Muscle of leg (tissue), 11 donors: ENCODE results near the gene CPNE2. TPM values are rescaled to one million over a fixed set of nuclear protein-coding genes. Genes with fewer than 3 reads are reported as not detected.

Source experiments
- DNase-seq: peaks from one replicate; pipeline ENCODE4 v3.0.0; 2013
- H3K27ac ChIP-seq: one replicate; pipeline ENCODE4 v1.5.1; 2013; ENCODE audit warnings: mild to moderate bottlenecking, low read length, control low read depth
- H3K27me3 ChIP-seq: one replicate; pipeline ENCODE4 v1.6.1; 2013; ENCODE audit warnings: low read length; ENCODE audit not compliant: control insufficient read depth, insufficient read depth
- H3K36me3 ChIP-seq: one replicate; pipeline ENCODE4 v1.6.1; 2013; ENCODE audit warnings: low read length; ENCODE audit not compliant: control insufficient read depth, insufficient read depth
- H3K4me1 ChIP-seq: one replicate; pipeline ENCODE4 v1.6.1; 2013; ENCODE audit warnings: low read length; ENCODE audit not compliant: control insufficient read depth, insufficient read depth
- H3K4me3 ChIP-seq: one replicate; pipeline ENCODE4 v1.5.1; 2013; ENCODE audit warnings: low read length, control low read depth
- H3K9me3 ChIP-seq: replicated peaks from 2 replicates; pipeline ENCODE4 v1.6.1; 2013; ENCODE audit warnings: low read depth, low read length; ENCODE audit not compliant: control insufficient read depth
- WGBS: methylation state at CpG from one replicate; pipeline ENCODE4 v1.1.5; 2013; ENCODE audit warnings: missing lambda C conversion rate; ENCODE audit not compliant: insufficient coverage; 5-methylcytosine and 5-hydroxymethylcytosine counted together
- polyA plus RNA-seq, 8 donors: library from polyadenylated mRNA; unstranded; fragments of 120-200 nt; gene quantifications; one replicate each; pipeline versions ENCODE4 v1.2.1 to v1.2.3, GENCODE V29; 2013; ENCODE audit warnings: inconsistent platforms in 1 of 8, low replicate concordance in 1 of 8; ENCODE audit not compliant: insufficient read length in 8 of 8, insufficient read depth in 1 of 8
- total RNA-seq: library from RNA; stranded (reverse); fragments of 120-200 nt; gene quantifications from one replicate; pipeline ENCODE4 v1.2.4, GENCODE V29; 2013

The CPNE2 gene
- total and polyA plus RNA-seq, 9 donors = 14.8 to 34.2 (median 28.2) TPM

- Histone ChIP-seq H3K9me3 (no peaks in the 10 kb centered on the region), H3K4me1 (peaks cover 28% of the 10 kb centered on the region), H3K4me3 (no peak overlapping the region), H3K27ac (no peak overlapping the region), H3K27me3 (no peaks in the 10 kb centered on the region), H3K36me3 (peaks cover 44% of the 10 kb centered on the region)
- DNase-seq = no peak
- 72% methylated on average over 9 of the region's 9 CpGs for WGBS
Measured at GRCh38 chr16:57150682-57151330, 58.4 kb downstream of the CPNE2 start.

GRCh38 chr16:57151369-57151768 lies 59.0 kb downstream of the CPNE2 start:
- H3K36me3 ChIP-seq = peaks cover 44% of the 10 kb centered on the region
- no peaks in the 10 kb centered on the region for H3K9me3 ChIP-seq
- peaks cover 23% of the 10 kb centered on the region for H3K4me1 ChIP-seq
- no peak overlapping the region for H3K27ac ChIP-seq
- DNase-seq = no peak
- no peak overlapping the region for H3K4me3 ChIP-seq
- WGBS = 100% methylated on average over 1 of the region's 2 CpGs
- no peaks in the 10 kb centered on the region for H3K27me3 ChIP-seq

- peaks cover 44% of the 10 kb centered on the region for H3K36me3 ChIP-seq
- H3K27ac ChIP-seq = no peak overlapping the region
- 95% methylated on average over 2 of the region's 4 CpGs for WGBS
- peaks cover 14% of the 10 kb centered on the region for H3K4me1 ChIP-seq
- no peaks in the 10 kb centered on the region for H3K9me3 ChIP-seq
- no peak for DNase-seq
- no peaks in the 10 kb centered on the region for H3K27me3 ChIP-seq
- no peak overlapping the region for H3K4me3 ChIP-seq
Measured at GRCh38 chr16:57152096-57153093, 60.0 kb downstream of the CPNE2 start.

DNA sequence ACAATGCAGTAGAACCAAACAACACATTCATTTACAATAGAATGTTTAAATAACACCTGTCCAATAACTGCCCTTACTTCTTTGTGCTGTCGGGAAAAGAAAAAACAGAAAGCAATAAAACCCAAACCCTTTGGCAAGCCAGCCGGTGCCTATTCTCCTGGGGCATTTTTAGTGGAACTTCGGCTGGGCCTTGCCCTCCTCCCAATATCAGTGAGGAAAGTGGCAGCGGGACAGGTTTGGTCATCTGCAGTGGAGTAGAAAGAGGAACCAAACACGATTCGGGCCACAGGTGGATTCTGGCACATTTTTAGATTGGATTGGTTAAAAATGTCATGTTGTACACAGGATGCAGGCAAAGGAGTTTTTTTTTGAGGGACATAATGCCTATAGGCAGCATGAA lies 61.5 kb downstream of the CPNE2 start:
- H3K4me3 ChIP-seq = no peak overlapping the region
- H3K27me3 ChIP-seq = no peaks in the 10 kb centered on the region
- peaks cover 52% of the 10 kb centered on the region for H3K36me3 ChIP-seq
- H3K27ac ChIP-seq = no peak overlapping the region
- peaks cover 2% of the 10 kb centered on the region for H3K4me1 ChIP-seq
- no peak for DNase-seq
- 72% methylated on average over 3 of the region's 6 CpGs for WGBS
- H3K9me3 ChIP-seq = no peaks in the 10 kb centered on the region

- Histone ChIP-seq H3K27me3 (no peaks in the 10 kb centered on the region), H3K9me3 (no peaks in the 10 kb centered on the region), H3K4me3 (no peak overlapping the region), H3K27ac (no peak overlapping the region), H3K4me1 (no peaks in the 10 kb centered on the region), H3K36me3 (peaks cover 48% of the 10 kb centered on the region)
- WGBS = 100% methylated on average over 2 of the region's 6 CpGs
- DNase-seq = no peak
Measured at GRCh38 chr16:57155702-57156350, 63.4 kb downstream of the CPNE2 start.

DNA sequence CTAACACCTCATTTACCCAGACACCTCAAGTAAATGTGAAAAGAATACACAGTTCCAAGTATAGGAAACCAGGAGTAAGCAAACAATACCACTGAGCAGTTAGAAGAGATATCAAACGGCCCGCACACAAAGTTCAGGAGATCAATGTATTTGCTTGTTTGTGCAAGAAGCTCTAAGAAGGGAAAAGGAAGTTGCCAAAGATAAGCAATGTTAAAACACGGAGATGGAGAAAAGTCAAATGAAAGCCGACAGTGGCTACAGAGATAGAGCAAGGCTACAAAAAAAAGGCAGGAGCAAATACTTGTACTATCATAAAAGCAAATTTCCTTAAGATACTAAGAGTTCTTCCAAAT lies 63.9 kb downstream of the CPNE2 start:
- H3K36me3 ChIP-seq = peaks cover 48% of the 10 kb centered on the region
- no peak for DNase-seq
- WGBS = 86% methylated on average over 2 of the region's 4 CpGs

DNA sequence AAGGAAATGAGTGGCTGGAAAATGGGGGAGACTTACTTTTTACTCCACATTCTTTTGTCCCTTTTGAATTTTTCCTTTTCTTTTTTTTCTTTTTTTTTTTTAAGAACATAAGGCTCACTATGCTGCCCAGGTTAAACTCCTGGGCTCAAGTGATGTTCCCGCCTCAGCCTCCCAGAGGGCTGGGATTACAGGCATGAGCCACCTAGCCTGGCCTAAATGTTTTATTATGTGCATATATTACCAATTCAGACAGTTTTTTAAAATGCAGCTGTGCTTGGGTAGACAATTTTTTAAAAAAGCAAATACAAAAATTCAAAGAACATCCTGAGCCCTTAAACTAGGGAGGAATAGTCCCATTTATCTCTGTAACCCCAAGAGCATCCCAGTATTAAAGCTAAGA lies 65.2 kb downstream of the CPNE2 start:
- no peak overlapping the region for H3K4me3 ChIP-seq
- no peak overlapping the region for H3K27ac ChIP-seq
- no peaks in the 10 kb centered on the region for H3K4me1 ChIP-seq
- no peaks in the 10 kb centered on the region for H3K27me3 ChIP-seq
- WGBS = no CpG with 5 or more reads among the region's 1 CpG
- H3K36me3 ChIP-seq = peaks cover 44% of the 10 kb centered on the region
- H3K9me3 ChIP-seq = no peaks in the 10 kb centered on the region
- no peak for DNase-seq

More for the DNA sequence above, 63.9 kb downstream of the CPNE2 start:
- Histone ChIP-seq H3K4me3 (no peak overlapping the region), H3K4me1 (no peaks in the 10 kb centered on the region), H3K27ac (no peak overlapping the region), H3K9me3 (no peaks in the 10 kb centered on the region), H3K27me3 (no peaks in the 10 kb centered on the region)

GRCh38 chr16:57159447-57159846 lies 67.1 kb downstream of the CPNE2 start:
- no peaks in the 10 kb centered on the region for H3K27me3 ChIP-seq
- DNase-seq = no peak
- H3K36me3 ChIP-seq = peaks cover 33% of the 10 kb centered on the region
- H3K4me1 ChIP-seq = no peaks in the 10 kb centered on the region
- 47% methylated on average over 3 of the region's 4 CpGs for WGBS
- no peak overlapping the region for H3K4me3 ChIP-seq
- H3K9me3 ChIP-seq = no peaks in the 10 kb centered on the region
- no peak overlapping the region for H3K27ac ChIP-seq

GRCh38 chr16:57163842-57164241 lies 71.5 kb downstream of the CPNE2 start:
- H3K27ac ChIP-seq = no peak overlapping the region
- no peaks in the 10 kb centered on the region for H3K9me3 ChIP-seq
- H3K4me3 ChIP-seq = no peak overlapping the region
- WGBS = no CpG with 5 or more reads among the region's 1 CpG
- no peaks in the 10 kb centered on the region for H3K27me3 ChIP-seq
- H3K4me1 ChIP-seq = peaks cover 4% of the 10 kb centered on the region
- DNase-seq = no peak
- H3K36me3 ChIP-seq = peaks cover 41% of the 10 kb centered on the region

- Histone ChIP-seq H3K27me3 (no peaks in the 10 kb centered on the region), H3K27ac (no peak overlapping the region), H3K9me3 (no peaks in the 10 kb centered on the region), H3K4me1 (peaks cover 4% of the 10 kb centered on the region), H3K36me3 (peaks cover 39% of the 10 kb centered on the region), H3K4me3 (no peak overlapping the region)
- WGBS = no CpG with 5 or more reads among the region's 5 CpGs
- DNase-seq = no peak
Measured at GRCh38 chr16:57165483-57165882, 73.1 kb downstream of the CPNE2 start.
